PFSK-1 (cell line): Measurements from ENCODE around the gene GRK5.

ENCODE experiments used
- FOXP2 ChIP-seq: optimal IDR thresholded peaks from 2 replicates; pipeline ENCODE3; 2011; ENCODE audit warnings: borderline replicate concordance, control low read depth, inconsistent platforms; ENCODE audit not compliant: insufficient read depth; ENCODE audit errors: extremely low read length, extremely low read depth
- POLR2AphosphoS5 ChIP-seq: IDR thresholded peaks from 2 replicates; pipeline ENCODE4 v1.6.1; 2012; ENCODE audit warnings: low read depth, mild to moderate bottlenecking, control low read depth, low read length, moderate library complexity
- SIN3A ChIP-seq: IDR thresholded peaks from 2 replicates; pipeline ENCODE4 v1.6.1; 2012; ENCODE audit warnings: mild to moderate bottlenecking, low read length, moderate library complexity, borderline replicate concordance; ENCODE audit not compliant: insufficient read depth
- TAF1 ChIP-seq: IDR thresholded peaks from 2 replicates; pipeline ENCODE4 v1.6.1; 2012; ENCODE audit warnings: low read length, control low read depth, borderline replicate concordance; ENCODE audit not compliant: insufficient read depth
- TF ChIP-seq, protein P1 (sequence below), 2 experiments: IDR thresholded peaks; 2 replicates each; pipeline versions ENCODE4 v1.6.1 to v1.8.0; 2011 to 2012; ENCODE audit warnings: low read depth in 2 of 2, low read length in 2 of 2, control low read depth in 1 of 2, inconsistent platforms in 1 of 2, mild to moderate bottlenecking in 1 of 2, moderate library complexity in 1 of 2; ENCODE audit not compliant: insufficient read depth in 1 of 2

GRCh38 chr10:119469325-119469707, 261.9 kb downstream of the GRK5 start:
- TF ChIP-seq SIN3A (no peak), TAF1 (no peak), POLR2AphosphoS5 (no peak), FOXP2 (no peak)
- TF ChIP-seq, protein P1, sequence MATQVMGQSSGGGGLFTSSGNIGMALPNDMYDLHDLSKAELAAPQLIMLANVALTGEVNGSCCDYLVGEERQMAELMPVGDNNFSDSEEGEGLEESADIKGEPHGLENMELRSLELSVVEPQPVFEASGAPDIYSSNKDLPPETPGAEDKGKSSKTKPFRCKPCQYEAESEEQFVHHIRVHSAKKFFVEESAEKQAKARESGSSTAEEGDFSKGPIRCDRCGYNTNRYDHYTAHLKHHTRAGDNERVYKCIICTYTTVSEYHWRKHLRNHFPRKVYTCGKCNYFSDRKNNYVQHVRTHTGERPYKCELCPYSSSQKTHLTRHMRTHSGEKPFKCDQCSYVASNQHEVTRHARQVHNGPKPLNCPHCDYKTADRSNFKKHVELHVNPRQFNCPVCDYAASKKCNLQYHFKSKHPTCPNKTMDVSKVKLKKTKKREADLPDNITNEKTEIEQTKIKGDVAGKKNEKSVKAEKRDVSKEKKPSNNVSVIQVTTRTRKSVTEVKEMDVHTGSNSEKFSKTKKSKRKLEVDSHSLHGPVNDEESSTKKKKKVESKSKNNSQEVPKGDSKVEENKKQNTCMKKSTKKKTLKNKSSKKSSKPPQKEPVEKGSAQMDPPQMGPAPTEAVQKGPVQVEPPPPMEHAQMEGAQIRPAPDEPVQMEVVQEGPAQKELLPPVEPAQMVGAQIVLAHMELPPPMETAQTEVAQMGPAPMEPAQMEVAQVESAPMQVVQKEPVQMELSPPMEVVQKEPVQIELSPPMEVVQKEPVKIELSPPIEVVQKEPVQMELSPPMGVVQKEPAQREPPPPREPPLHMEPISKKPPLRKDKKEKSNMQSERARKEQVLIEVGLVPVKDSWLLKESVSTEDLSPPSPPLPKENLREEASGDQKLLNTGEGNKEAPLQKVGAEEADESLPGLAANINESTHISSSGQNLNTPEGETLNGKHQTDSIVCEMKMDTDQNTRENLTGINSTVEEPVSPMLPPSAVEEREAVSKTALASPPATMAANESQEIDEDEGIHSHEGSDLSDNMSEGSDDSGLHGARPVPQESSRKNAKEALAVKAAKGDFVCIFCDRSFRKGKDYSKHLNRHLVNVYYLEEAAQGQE (IDR thresholded peaks at IDR 0.05; ENCODE audit: insufficient read depth in 1 of 2, low read depth in 2 of 2, low read length in 2 of 2) = no peak
